Effector memory CD4-positive, alpha-beta T cell (primary cell): ENCODE results near the gene RALGPS2.
"Not testable (repeated sequence)": the region's sequence is repeated elsewhere in the genome, so short reads cannot be mapped to it uniquely, and the experiment has no call there.

Experiments used
- DNase-seq, 3 donors: peaks; one replicate each; pipeline ENCODE4 v3.0.0-alpha.2; 2020
- H3K27ac ChIP-seq: 2 replicates; pipeline ENCODE4 v1.7.0; 2013; ENCODE audit warnings: mild to moderate bottlenecking, low read length, moderate library complexity; ENCODE audit not compliant: insufficient read depth, poor library complexity, severe bottlenecking
- H3K27me3 ChIP-seq: replicated peaks from 2 replicates; pipeline ENCODE4 v1.7.0; 2013; ENCODE audit warnings: mild to moderate bottlenecking, low read length; ENCODE audit not compliant: insufficient read depth, control insufficient read depth, poor library complexity, severe bottlenecking
- H3K36me3 ChIP-seq: 2 replicates; pipeline ENCODE4 v1.7.0; 2013; ENCODE audit warnings: mild to moderate bottlenecking, low read length, moderate library complexity; ENCODE audit not compliant: control insufficient read depth, insufficient read depth
- H3K4me1 ChIP-seq: 2 replicates; pipeline ENCODE4 v1.7.0; 2013; ENCODE audit warnings: low read length, mild to moderate bottlenecking; ENCODE audit not compliant: control insufficient read depth, insufficient read depth, poor library complexity, severe bottlenecking
- H3K4me3 ChIP-seq: 2 replicates; pipeline ENCODE4 v1.7.0; 2013; ENCODE audit warnings: low read length, low read depth, mild to moderate bottlenecking; ENCODE audit not compliant: insufficient read depth, poor library complexity, severe bottlenecking
- H3K9me3 ChIP-seq: 2 replicates; pipeline ENCODE4 v1.7.0; 2013; ENCODE audit warnings: mild to moderate bottlenecking, low read length, moderate library complexity; ENCODE audit not compliant: control insufficient read depth

The RALGPS2 gene

GRCh38 chr1:178740491-178740890, 15.4 kb downstream of the RALGPS2 start:
- Histone ChIP-seq H3K4me1 (no peaks in the 10 kb centered on the region), H3K36me3 (no peaks in the 10 kb centered on the region), H3K27me3 (no peaks in the 10 kb centered on the region)

GRCh38 chr1:178740924-178741323, 15.9 kb downstream of the RALGPS2 start:
- Histone ChIP-seq H3K4me3 (no peak overlapping the region), H3K27ac (no peak overlapping the region), H3K27me3 (no peaks in the 10 kb centered on the region), H3K4me1 (no peaks in the 10 kb centered on the region), H3K36me3 (no peaks in the 10 kb centered on the region), H3K9me3 (no peaks in the 10 kb centered on the region)
- no peak for DNase-seq

More at GRCh38 chr1:178740491-178740890, 15.4 kb downstream of the RALGPS2 start:
- Histone ChIP-seq H3K9me3 (no peaks in the 10 kb centered on the region), H3K27ac (no peak overlapping the region), H3K4me3 (no peak overlapping the region)
- DNase-seq = no peak

DNA sequence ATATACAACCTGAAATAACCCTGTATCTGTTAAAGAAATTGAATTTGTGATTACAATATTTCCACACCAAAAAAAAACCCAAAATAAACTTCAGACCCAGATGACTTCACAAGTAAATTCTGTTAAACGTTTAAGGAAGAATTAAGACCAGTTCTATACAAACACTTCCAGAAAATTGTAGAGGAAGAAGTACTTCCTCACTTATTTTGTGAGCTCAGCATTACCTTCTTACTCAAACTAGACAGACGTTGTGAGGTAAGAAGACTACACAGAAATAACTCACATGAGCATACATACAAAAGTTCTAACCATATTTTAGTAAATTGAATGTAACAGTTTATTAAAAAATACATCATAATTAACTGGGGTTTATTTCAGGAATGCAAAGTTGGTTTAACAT, 18.8 kb downstream of the RALGPS2 start:
- Histone ChIP-seq H3K4me1 (no peaks in the 10 kb centered on the region), H3K36me3 (no peaks in the 10 kb centered on the region), H3K27ac (no peak overlapping the region), H3K27me3 (no peaks in the 10 kb centered on the region), H3K4me3 (no peak overlapping the region), H3K9me3 (no peaks in the 10 kb centered on the region)
- no peak for DNase-seq

GRCh38 chr1:178745260-178745659, 20.2 kb downstream of the RALGPS2 start:
- no peak for DNase-seq
- no peak overlapping the region for H3K4me3 ChIP-seq
- no peak overlapping the region for H3K27ac ChIP-seq
- no peaks in the 10 kb centered on the region for H3K4me1 ChIP-seq
- H3K9me3 ChIP-seq = no peaks in the 10 kb centered on the region
- no peaks in the 10 kb centered on the region for H3K27me3 ChIP-seq
- no peaks in the 10 kb centered on the region for H3K36me3 ChIP-seq

- Histone ChIP-seq H3K9me3 (no peaks in the 10 kb centered on the region), H3K4me1 (no peaks in the 10 kb centered on the region), H3K27me3 (no peaks in the 10 kb centered on the region), H3K27ac (no peak overlapping the region), H3K36me3 (no peaks in the 10 kb centered on the region), H3K4me3 (no peak overlapping the region)
- no peak for DNase-seq
Observed at GRCh38 chr1:178746345-178746744, 21.3 kb downstream of the RALGPS2 start.

- not testable (repeated sequence) for H3K4me1 ChIP-seq, H3K27me3 ChIP-seq, H3K9me3 ChIP-seq, H3K27ac ChIP-seq, H3K4me3 ChIP-seq, H3K36me3 ChIP-seq, DNase-seq
Observed at GRCh38 chr1:178747361-178747760, 22.3 kb downstream of the RALGPS2 start.

GRCh38 chr1:178749581-178750166, 24.6 kb downstream of the RALGPS2 start:
- H3K27ac ChIP-seq = no peak overlapping the region
- H3K36me3 ChIP-seq = no peaks in the 10 kb centered on the region
- no peak overlapping the region for H3K4me3 ChIP-seq
- no peaks in the 10 kb centered on the region for H3K4me1 ChIP-seq
- H3K9me3 ChIP-seq = no peaks in the 10 kb centered on the region
- DNase-seq = no peak
- H3K27me3 ChIP-seq = no peaks in the 10 kb centered on the region

DNA sequence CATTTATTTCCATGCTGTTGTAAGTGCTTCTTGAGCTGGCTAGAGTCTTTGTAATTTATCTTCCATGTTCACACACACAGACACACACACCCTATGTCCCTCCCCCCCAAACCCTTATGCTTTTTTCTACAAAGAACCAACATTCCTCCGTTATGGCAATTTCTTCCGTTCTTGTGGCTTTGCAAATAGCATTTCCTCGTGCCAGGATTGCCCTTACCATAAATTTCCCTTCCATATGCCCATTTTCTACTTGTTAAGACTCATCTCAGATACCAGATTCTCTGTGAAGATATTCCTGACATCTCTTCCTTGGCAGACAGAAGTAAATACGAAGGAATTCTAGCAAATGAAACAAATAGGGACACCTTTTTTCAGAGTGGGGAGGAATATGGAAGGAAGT, 26.0 kb downstream of the RALGPS2 start:
- Histone ChIP-seq H3K9me3 (no peaks in the 10 kb centered on the region), H3K36me3 (no peaks in the 10 kb centered on the region), H3K27ac (no peak overlapping the region), H3K27me3 (no peaks in the 10 kb centered on the region), H3K4me3 (no peak overlapping the region), H3K4me1 (no peaks in the 10 kb centered on the region)
- DNase-seq = no peak

DNA sequence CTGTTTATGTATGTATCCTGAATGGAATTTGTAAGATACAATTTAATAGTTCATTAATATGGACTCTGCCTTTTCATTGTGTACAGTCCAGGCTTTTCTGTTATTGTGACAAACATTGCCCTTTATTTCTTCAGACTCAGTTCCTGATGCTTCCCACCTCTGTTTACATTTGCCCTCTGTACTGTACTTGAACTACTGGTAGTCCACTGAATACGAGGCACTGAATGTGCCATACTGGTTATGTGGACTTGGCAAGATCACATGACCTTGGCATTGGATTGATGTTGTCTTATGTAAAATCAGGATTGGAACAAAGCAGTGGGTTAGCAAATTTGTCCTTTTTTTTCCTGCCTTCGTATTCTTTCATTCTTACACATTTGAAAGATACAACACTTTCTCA, 27.8 kb downstream of the RALGPS2 start:
- Histone ChIP-seq H3K9me3 (no peaks in the 10 kb centered on the region), H3K36me3 (no peaks in the 10 kb centered on the region), H3K4me3 (no peak overlapping the region), H3K27me3 (no peaks in the 10 kb centered on the region), H3K4me1 (no peaks in the 10 kb centered on the region), H3K27ac (no peak overlapping the region)
- no peak for DNase-seq

DNA sequence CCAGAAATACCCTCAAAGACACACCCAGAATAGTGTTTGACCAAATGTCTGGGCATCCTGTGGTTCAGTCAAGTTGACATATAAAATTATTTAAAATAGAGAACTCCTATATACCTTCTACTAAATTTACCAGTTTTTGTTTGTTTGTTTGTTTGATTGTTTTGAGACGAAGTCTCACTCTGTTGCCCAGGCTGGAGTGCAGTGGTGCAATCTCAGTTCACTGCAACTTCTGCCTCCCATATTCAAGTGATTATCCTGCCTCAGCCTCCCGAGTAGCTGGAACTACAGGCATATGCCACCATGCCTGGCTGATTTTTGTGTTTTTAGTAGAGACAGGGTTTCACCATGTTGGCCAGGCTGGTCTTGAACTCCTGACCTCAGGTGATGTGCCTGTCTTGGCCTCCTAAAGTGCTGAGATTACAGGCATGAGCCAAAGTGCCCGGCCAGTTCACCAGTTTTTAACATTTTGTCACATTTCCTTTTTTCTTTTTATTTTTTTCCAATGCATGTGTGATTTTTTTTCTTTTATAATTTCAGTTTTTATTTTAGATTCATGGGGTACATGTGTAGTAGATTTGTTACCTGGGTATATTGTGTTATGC, 29.7 kb downstream of the RALGPS2 start:
- not testable (repeated sequence) for H3K27me3 ChIP-seq, H3K36me3 ChIP-seq, DNase-seq, H3K27ac ChIP-seq, H3K9me3 ChIP-seq, H3K4me1 ChIP-seq, H3K4me3 ChIP-seq
